Mesendoderm (in vitro differentiated cells): Measurements from ENCODE around the gene SLC25A51.

Source experiments
- DNase-seq: peaks from one replicate; pipeline ENCODE4 v3.0.0; 2013
- H2AK5ac ChIP-seq: 2 replicates; pipeline ENCODE4 v1.6.1; 2013; ENCODE audit warnings: low read length, inconsistent platforms
- H2BK120ac ChIP-seq: 2 replicates; pipeline ENCODE4 v1.6.1; 2013; ENCODE audit warnings: low read depth, mild to moderate bottlenecking, low read length, moderate library complexity, mixed read lengths
- H2BK15ac ChIP-seq: replicated peaks from 2 replicates; pipeline ENCODE4 v1.6.1; 2013; ENCODE audit warnings: low read depth, mild to moderate bottlenecking, moderate library complexity
- H2BK5ac ChIP-seq: 2 replicates; pipeline ENCODE4 v1.6.1; 2013; ENCODE audit warnings: low read length, inconsistent platforms
- H3K18ac ChIP-seq: 2 replicates; pipeline ENCODE4 v1.6.1; 2013; ENCODE audit warnings: mild to moderate bottlenecking, low read length, mixed read lengths
- H3K23ac ChIP-seq: one replicate; pipeline ENCODE4 v1.6.1; 2013; ENCODE audit warnings: low read length
- H3K27ac ChIP-seq: 2 replicates; pipeline ENCODE4 v1.5.1; 2013; ENCODE audit warnings: low read depth, mild to moderate bottlenecking, inconsistent platforms, low read length, moderate library complexity
- H3K27me3 ChIP-seq: 2 replicates; pipeline ENCODE4 v1.6.1; 2013; ENCODE audit warnings: low read length, control low read depth, mild to moderate bottlenecking, inconsistent platforms; ENCODE audit not compliant: insufficient read depth, poor library complexity
- H3K36me3 ChIP-seq: 2 replicates; pipeline ENCODE4 v1.6.1; 2013; ENCODE audit warnings: low read length, inconsistent platforms; ENCODE audit not compliant: control insufficient read depth, insufficient read depth
- H3K4ac ChIP-seq: one replicate; pipeline ENCODE4 v1.6.1; 2013; ENCODE audit warnings: low read depth, mild to moderate bottlenecking, low read length, moderate library complexity
- H3K4me1 ChIP-seq: 2 replicates; pipeline ENCODE4 v1.6.1; 2013; ENCODE audit warnings: low read depth, low read length, inconsistent platforms; ENCODE audit not compliant: control insufficient read depth
- H3K4me2 ChIP-seq: 2 replicates; pipeline ENCODE4 v1.6.1; 2013; ENCODE audit warnings: low read length
- H3K4me3 ChIP-seq: 2 replicates; pipeline ENCODE4 v1.5.1; 2013; ENCODE audit warnings: mild to moderate bottlenecking, low read length
- H3K56ac ChIP-seq: one replicate; pipeline ENCODE4 v1.6.1; 2013; ENCODE audit warnings: low read length
- H3K79me1 ChIP-seq: 2 replicates; pipeline ENCODE4 v1.6.1; 2013; ENCODE audit warnings: low read length, inconsistent platforms
- H3K79me2 ChIP-seq: 2 replicates; pipeline ENCODE4 v1.6.1; 2013; ENCODE audit warnings: mild to moderate bottlenecking, low read length; ENCODE audit not compliant: control insufficient read depth, insufficient read depth
- H3K9ac ChIP-seq: 2 replicates; pipeline ENCODE4 v1.6.1; 2013; ENCODE audit warnings: low read length, inconsistent platforms
- H4K5ac ChIP-seq: one replicate; pipeline ENCODE4 v1.6.1; 2013; ENCODE audit warnings: low read length
- H4K8ac ChIP-seq: one replicate; pipeline ENCODE4 v1.6.1; 2013; ENCODE audit warnings: low read depth, mild to moderate bottlenecking, control low read depth, low read length, moderate library complexity
- WGBS: extraction: QIAGEN DNeasy Blood & Tissue Kit; methylation state at CpG from one replicate; pipeline ENCODE4 v1.1.7; 2013; ENCODE audit warnings: low lambda C conversion rate, missing lambda C conversion rate; ENCODE audit not compliant: insufficient coverage; ENCODE audit errors: extremely low coverage; 5-methylcytosine and 5-hydroxymethylcytosine counted together

The SLC25A51 gene

GRCh38 chr9:37926737-37927118 is 22.8 kb upstream of the SLC25A51 start:
- H3K79me2 ChIP-seq = peaks cover 5% of the 10 kb centered on the region
- DNase-seq = no peak
- H3K9ac ChIP-seq = no peak overlapping the region
- H3K4me2 ChIP-seq = no peak overlapping the region
- H2AK5ac ChIP-seq = no peak overlapping the region
- peaks cover 3% of the 10 kb centered on the region for H3K36me3 ChIP-seq
- no peaks in the 10 kb centered on the region for H3K27me3 ChIP-seq
- peaks cover 34% of the 10 kb centered on the region for H3K79me1 ChIP-seq
- no CpG with 5 or more reads among the region's 1 CpG for WGBS
- H3K23ac ChIP-seq = no peak overlapping the region
- H3K4ac ChIP-seq = no peak overlapping the region
- no peak overlapping the region for H2BK5ac ChIP-seq
- H2BK120ac ChIP-seq = no peak overlapping the region
- H3K4me1 ChIP-seq = peaks cover 10% of the 10 kb centered on the region
- H4K8ac ChIP-seq = no peak overlapping the region
- H3K4me3 ChIP-seq = no peak overlapping the region
- no peak overlapping the region for H3K56ac ChIP-seq
- no peak overlapping the region for H3K27ac ChIP-seq
- H2BK15ac ChIP-seq = no peak overlapping the region
- no peak overlapping the region for H3K18ac ChIP-seq
- H4K5ac ChIP-seq = no peak overlapping the region

GRCh38 chr9:37925786-37926736 is 22.1 kb upstream of the SLC25A51 start:
- H3K4me3 ChIP-seq = no peak overlapping the region
- no peak overlapping the region for H3K9ac ChIP-seq
- H3K27ac ChIP-seq = no peak overlapping the region
- peaks cover 3% of the 10 kb centered on the region for H3K36me3 ChIP-seq
- peaks cover 5% of the 10 kb centered on the region for H3K79me2 ChIP-seq
- no peak overlapping the region for H4K5ac ChIP-seq
- DNase-seq = no peak
- peak overlapping the region; percentile 12 for H3K56ac ChIP-seq
- peaks cover 10% of the 10 kb centered on the region for H3K4me1 ChIP-seq
- WGBS = no CpG with 5 or more reads among the region's 15 CpGs
- H3K4me2 ChIP-seq = no peak overlapping the region
- no peak overlapping the region for H4K8ac ChIP-seq
- no peak overlapping the region for H2AK5ac ChIP-seq
- no peak overlapping the region for H2BK5ac ChIP-seq
- H3K27me3 ChIP-seq = no peaks in the 10 kb centered on the region
- H3K23ac ChIP-seq = no peak overlapping the region
- no peak overlapping the region for H3K4ac ChIP-seq
- no peak overlapping the region for H2BK15ac ChIP-seq
- no peak overlapping the region for H3K18ac ChIP-seq
- H2BK120ac ChIP-seq = no peak overlapping the region
- peaks cover 35% of the 10 kb centered on the region for H3K79me1 ChIP-seq

- Histone ChIP-seq H3K4me3 (no peak overlapping the region), H3K56ac (no peak overlapping the region), H3K27me3 (no peaks in the 10 kb centered on the region), H2AK5ac (no peak overlapping the region), H3K79me1 (peaks cover 34% of the 10 kb centered on the region), H3K79me2 (peaks cover 5% of the 10 kb centered on the region), H2BK5ac (no peak overlapping the region), H3K18ac (no peak overlapping the region), H4K8ac (no peak overlapping the region), H3K36me3 (peaks cover 3% of the 10 kb centered on the region), H2BK15ac (no peak overlapping the region), H3K9ac (no peak overlapping the region), H3K4me2 (no peak overlapping the region), H3K4me1 (peaks cover 10% of the 10 kb centered on the region), H4K5ac (no peak overlapping the region), H3K27ac (no peak overlapping the region), H2BK120ac (no peak overlapping the region), H3K23ac (no peak overlapping the region), H3K4ac (no peak overlapping the region)
- WGBS = no CpG with 5 or more reads among the region's 6 CpGs
- DNase-seq = no peak
Measured at GRCh38 chr9:37925006-37925405, 21.1 kb upstream of the SLC25A51 start.

- Histone ChIP-seq H3K27me3 (no peaks in the 10 kb centered on the region), H3K36me3 (peaks cover 2% of the 10 kb centered on the region), H2BK120ac (no peak overlapping the region), H3K56ac (no peak overlapping the region), H2BK5ac (no peak overlapping the region), H2AK5ac (no peak overlapping the region), H3K4me2 (no peak overlapping the region), H3K79me1 (peaks cover 34% of the 10 kb centered on the region), H3K4ac (no peak overlapping the region), H3K23ac (no peak overlapping the region), H3K9ac (no peak overlapping the region), H2BK15ac (no peak overlapping the region), H3K79me2 (peaks cover 5% of the 10 kb centered on the region), H3K18ac (no peak overlapping the region), H4K8ac (no peak overlapping the region), H4K5ac (no peak overlapping the region), H3K4me1 (peaks cover 10% of the 10 kb centered on the region), H3K4me3 (no peak overlapping the region), H3K27ac (no peak overlapping the region)
- no peak for DNase-seq
Measured at GRCh38 chr9:37924538-37924937, 20.6 kb upstream of the SLC25A51 start.

- Histone ChIP-seq H3K56ac (no peak overlapping the region), H2AK5ac (no peak overlapping the region), H2BK15ac (no peak overlapping the region), H3K27me3 (no peaks in the 10 kb centered on the region), H3K4me1 (peaks cover 10% of the 10 kb centered on the region), H2BK5ac (no peak overlapping the region), H3K4me2 (no peak overlapping the region), H4K5ac (no peak overlapping the region), H3K79me1 (peaks cover 31% of the 10 kb centered on the region), H2BK120ac (no peak overlapping the region), H3K4me3 (no peak overlapping the region), H3K4ac (no peak overlapping the region), H3K9ac (no peak overlapping the region), H4K8ac (no peak overlapping the region), H3K18ac (no peak overlapping the region), H3K36me3 (no peaks in the 10 kb centered on the region), H3K79me2 (peaks cover 5% of the 10 kb centered on the region), H3K27ac (peak overlapping the region; percentile 6), H3K23ac (no peak overlapping the region)
- no peak for DNase-seq
- WGBS = no CpG with 5 or more reads among the region's 25 CpGs
Measured at GRCh38 chr9:37923796-37924427, 20.0 kb upstream of the SLC25A51 start.
